Umbilical cord (tissue), 2 donors: ENCODE results near the gene PDE9A. TPM values are rescaled to one million over a fixed set of nuclear protein-coding genes. Genes with fewer than 3 reads are reported as not detected.
A peak's percentile ranks its signal among the peaks of the same experiment; 100 is the strongest.

ENCODE experiments used
- DNase-seq: peaks from one replicate; pipeline ENCODE4 v3.0.0-alpha.2; 2015; ENCODE audit warnings: low spot score
- total RNA-seq: library from RNA; depleted of rRNA; stranded (reverse); fragments of >200 nt; gene quantifications from one replicate; pipeline ENCODE4 v1.2.3, GENCODE V29; 2014; ENCODE audit warnings: low replicate concordance; ENCODE audit not compliant: insufficient read depth

Gene PDE9A
- total RNA-seq, 1 donor from 2014 or later, result 2.9 TPM

GRCh38 chr21:42769183-42769819 lies 115.9 kb downstream of the PDE9A start:
- DNase-seq, result no peak

- no peak for DNase-seq
These were observed 116.6 kb downstream of the PDE9A start for GRCh38 chr21:42769820-42770716.

DNA sequence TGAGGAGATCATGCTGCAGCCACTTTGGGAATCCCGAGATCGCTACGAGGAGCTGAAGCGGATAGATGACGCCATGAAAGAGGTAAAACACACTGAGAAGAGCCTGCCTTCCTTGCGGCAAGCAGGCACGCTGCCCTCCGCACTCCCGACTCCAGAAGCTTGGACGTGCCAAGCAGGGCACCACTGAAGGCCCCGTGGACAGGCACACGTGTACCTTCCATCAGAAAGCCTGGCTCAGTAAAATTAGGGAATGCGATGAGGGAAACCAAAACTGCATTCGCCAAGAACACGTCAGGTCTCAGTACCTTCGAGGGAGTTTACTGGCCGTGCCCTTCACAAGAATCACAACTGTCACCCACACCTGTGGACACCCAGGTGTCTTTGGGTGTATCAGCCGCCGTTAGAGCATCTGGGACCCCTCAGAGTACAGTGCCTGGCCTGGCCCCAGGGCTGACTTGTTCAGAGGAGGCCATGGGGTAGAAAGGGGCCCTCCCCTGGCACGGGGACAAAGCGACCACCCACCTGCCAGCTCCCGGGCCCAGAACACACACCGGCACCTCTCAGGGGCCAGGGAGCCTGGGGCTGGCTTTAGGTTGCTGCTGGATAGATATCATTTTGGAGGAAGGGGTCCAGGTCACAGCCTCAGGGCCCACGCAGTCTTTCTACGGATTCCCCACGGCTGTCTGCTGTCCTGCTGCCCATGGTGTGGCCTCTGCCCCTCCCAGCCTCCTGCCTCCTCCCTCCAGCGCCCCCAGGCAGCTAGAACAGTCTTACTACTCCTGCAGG lies 117.5 kb downstream of the PDE9A start:
- no peak for DNase-seq

DNA sequence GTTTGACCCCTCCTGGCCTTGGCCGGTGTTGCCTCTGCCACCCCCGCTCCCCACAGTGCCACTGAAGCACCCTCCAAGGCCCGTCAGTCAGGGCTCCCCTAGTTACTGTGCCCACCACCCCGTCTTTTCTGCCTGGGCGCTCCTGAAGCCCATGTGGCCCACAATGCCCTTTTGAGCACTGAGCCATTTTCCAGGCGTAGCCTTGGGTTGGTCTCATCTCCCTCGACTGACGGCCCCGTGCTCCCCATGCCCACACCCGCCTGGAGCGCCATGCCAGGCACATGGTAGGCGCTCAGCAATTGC lies 118.0 kb downstream of the PDE9A start:
- no peak for DNase-seq

DNA sequence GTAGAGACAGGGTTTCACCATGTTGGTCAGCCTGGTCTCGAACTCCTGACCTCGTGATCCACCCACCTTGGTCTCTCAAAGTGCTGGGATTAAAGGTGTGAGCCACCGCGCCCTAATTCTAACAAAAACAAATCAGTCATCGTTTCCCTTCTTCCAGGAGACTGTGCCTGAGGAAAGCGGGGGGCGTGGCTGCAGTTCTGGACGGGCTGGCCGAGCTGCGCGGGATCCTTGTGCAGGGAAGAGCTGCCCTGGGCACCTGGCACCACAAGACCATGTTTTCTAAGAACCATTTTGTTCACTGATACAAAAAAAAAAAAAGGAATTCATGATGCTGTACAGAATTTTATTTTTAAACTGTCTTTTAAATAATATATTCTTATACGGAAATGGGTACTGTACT lies 121.7 kb downstream of the PDE9A start:
- DNase-seq, result no peak

GRCh38 chr21:42775891-42776290 lies 122.5 kb downstream of the PDE9A start:
- no peak for DNase-seq

DNA sequence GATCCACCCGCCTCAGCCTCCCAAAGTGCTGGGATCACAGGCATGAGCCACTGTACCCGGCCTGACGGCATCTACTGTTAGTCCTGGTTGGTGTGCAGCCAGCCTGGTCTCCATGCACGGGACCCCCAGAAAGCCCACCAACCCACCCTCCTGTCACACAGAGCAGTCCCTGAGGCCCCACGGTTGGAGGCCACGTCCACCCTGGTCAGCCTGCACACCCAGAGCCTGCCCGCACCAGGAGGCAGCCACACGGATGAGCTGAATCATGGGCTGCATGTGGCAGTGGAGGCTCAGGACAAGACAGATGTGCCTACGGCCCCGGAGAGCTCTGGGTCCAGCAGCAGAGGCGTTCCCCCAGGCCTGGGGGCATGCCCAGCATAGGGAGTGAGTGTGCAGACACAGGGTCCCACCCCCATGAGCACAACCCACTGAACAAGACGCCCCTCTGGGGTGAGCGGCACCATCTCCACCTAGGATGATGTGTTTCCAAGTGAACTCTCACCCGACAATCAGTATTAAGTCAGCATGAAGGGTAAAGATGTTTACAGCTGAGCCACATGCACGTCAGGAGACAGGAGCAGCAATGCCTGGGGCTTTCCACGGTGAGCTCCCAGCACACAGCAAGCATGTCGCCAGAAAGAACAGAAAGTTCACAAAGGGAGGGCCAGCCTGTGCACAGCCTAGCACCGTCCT lies 123.8 kb downstream of the PDE9A start:
- no peak for DNase-seq

DNA sequence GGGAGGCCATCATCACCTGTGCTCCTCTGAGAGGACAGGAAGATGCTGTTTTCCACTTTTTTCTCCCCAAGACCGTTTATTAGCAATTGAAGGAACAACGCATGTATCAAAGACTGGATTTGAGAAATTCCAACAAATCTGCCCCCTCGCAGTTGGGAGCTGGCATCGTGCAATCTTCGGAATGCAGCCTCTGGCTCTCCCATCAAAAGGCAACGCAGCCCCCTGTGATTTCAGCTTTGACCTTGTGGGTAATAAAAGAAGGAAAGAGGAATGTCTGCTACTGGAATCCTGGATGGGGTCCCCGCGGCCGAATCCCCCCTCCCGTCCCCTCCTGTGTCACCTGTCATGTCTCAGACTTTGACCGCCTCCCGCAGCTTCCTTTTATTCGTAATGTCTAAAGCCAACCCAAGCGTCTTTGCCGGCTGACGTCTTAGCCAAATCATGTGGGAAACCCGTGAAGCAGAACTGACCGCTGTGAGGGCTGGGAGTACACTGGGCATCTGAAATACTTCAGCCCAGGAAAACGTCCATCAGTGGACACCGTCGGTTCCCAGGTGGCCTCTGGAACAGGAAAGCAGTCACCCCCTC lies 124.4 kb downstream of the PDE9A start:
- DNase-seq, result no peak

- DNase-seq, result no peak
These were observed 126.0 kb downstream of the PDE9A start for GRCh38 chr21:42779431-42779861.

- DNase-seq, result no peak
These were observed 127.2 kb downstream of the PDE9A start for GRCh38 chr21:42780617-42781016.

- peak; percentile 30 for DNase-seq
These were observed 127.9 kb downstream of the PDE9A start for GRCh38 chr21:42781150-42781970.

DNA sequence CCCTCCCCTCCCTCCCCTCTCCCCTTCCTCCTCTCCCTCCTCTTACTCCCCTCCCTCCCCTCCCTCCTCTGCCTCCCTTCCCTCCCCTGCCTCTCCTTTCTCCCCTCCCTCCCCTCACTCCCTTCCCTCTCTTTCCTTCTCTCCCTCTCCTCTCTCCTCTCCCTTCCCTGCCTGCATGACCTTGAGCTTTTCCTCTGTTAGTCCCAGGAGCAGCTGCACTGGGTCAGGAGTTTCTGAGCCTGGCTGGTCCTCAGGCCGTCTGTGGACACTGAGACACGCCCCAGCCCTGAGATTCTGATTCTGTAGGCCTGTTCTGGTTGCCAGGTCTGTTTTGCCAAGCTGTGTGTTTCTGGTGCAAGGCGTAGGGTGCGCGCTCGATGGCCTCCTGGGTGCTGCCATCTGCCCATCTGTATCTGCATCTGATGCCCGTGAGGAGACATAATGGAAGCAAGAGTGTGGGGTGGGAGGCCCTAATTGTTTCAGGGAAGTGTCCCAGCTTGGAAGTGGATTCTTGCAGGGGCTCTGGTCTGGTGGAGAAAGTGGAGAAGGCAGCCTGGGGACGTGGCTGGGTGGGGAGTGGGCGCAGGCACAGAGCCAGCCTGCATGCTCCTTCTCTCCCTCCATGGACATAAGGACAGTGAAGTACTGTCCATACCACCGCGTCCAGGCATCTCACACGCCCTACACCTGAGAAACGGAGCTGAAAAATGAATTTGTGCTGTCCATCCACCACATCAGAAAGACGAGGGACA lies 128.7 kb downstream of the PDE9A start:
- no peak for DNase-seq

GRCh38 chr21:42782723-42783242 lies 129.4 kb downstream of the PDE9A start:
- DNase-seq, result no peak

GRCh38 chr21:42784276-42784675 lies 130.9 kb downstream of the PDE9A start:
- DNase-seq, result no peak

DNA sequence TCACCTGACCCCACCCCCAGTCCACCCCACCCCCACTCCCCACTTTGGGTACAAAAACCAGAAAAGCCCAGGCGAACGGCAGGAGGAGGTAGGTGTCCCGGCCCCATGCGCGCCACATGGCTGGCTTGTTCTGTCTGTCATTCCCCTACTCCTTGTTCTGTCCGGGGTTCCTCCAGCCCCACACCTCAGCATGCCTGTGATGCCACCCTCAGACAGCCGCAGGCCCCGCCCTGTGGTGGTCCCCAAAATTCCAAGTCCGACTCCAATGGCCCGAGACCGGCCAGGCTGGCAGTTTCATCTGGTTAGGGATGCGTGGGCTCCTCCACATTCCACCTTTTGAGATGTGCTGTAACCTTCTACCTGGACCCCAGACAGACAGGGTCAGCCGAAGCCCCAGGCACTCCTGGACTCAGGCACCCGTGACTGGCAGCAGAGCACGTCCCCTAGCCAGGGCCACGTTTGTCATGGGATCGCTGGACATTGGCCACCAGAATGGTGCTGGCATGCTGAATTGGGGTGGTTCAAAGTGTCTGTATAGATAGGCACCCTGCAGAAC lies 131.6 kb downstream of the PDE9A start:
- no peak for DNase-seq

GRCh38 chr21:42785666-42786427 lies 132.4 kb downstream of the PDE9A start:
- no peak for DNase-seq

- DNase-seq, result no peak
These were observed 133.5 kb downstream of the PDE9A start for GRCh38 chr21:42786884-42787283.

GRCh38 chr21:42787613-42788012 lies 134.2 kb downstream of the PDE9A start:
- no peak for DNase-seq
